Fibroblast of mammary gland (primary cell): Measurements from ENCODE around the gene PCDHGB4.
"Not testable (repeated sequence)": the region's sequence is repeated elsewhere in the genome, so short reads cannot be mapped to it uniquely, and the experiment has no call there.

Experiments
- DNase-seq: peaks from one replicate; pipeline ENCODE4 v3.0.0-alpha.2; 2010; ENCODE audit warnings: low read depth
- H3K4me3 ChIP-seq: 2 replicates; pipeline ENCODE4 v1.5.1; 2011; ENCODE audit warnings: low read depth, mild to moderate bottlenecking, low read length, moderate library complexity; ENCODE audit not compliant: control insufficient read depth
- TF ChIP-seq, protein P1 (sequence below): conservative IDR thresholded peaks from 2 replicates; pipeline ENCODE4 v1.5.1; 2011; ENCODE audit warnings: low read depth, low read length, inconsistent platforms; ENCODE audit not compliant: control insufficient read depth, insufficient read depth

Gene PCDHGB4

GRCh38 chr5:141413540-141414069, 26.1 kb downstream of the PCDHGB4 start:
- no peak for DNase-seq
- peak overlapping the region; percentile 58 for H3K4me3 ChIP-seq
- TF ChIP-seq, protein P1, sequence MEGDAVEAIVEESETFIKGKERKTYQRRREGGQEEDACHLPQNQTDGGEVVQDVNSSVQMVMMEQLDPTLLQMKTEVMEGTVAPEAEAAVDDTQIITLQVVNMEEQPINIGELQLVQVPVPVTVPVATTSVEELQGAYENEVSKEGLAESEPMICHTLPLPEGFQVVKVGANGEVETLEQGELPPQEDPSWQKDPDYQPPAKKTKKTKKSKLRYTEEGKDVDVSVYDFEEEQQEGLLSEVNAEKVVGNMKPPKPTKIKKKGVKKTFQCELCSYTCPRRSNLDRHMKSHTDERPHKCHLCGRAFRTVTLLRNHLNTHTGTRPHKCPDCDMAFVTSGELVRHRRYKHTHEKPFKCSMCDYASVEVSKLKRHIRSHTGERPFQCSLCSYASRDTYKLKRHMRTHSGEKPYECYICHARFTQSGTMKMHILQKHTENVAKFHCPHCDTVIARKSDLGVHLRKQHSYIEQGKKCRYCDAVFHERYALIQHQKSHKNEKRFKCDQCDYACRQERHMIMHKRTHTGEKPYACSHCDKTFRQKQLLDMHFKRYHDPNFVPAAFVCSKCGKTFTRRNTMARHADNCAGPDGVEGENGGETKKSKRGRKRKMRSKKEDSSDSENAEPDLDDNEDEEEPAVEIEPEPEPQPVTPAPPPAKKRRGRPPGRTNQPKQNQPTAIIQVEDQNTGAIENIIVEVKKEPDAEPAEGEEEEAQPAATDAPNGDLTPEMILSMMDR: no peak

DNA sequence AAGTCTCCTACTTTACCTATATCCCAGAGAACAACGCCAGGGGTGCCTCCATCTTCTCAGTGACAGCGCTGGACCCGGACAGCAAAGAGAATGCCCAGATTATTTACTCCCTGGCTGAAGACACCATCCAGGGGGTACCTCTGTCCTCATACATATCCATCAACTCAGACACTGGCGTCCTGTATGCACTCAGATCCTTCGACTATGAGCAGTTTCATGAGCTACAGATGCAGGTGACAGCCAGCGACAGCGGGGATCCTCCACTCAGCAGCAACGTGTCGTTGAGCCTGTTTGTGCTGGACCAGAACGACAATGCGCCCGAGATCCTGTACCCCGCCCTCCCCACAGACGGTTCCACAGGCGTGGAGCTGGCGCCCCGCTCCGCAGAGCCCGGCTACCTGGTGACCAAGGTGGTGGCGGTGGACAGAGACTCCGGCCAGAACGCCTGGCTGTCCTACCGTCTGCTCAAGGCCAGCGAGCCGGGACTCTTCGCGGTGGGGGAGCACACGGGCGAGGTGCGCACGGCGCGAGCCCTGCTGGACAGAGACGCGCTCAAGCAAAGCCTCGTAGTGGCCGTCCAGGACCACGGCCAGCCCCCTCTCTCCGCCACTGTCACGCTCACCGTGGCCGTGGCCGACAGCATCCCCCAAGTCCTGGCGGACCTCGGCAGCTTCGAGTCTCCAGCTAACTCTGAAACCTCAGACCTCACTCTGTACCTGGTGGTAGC, 27.2 kb downstream of the PCDHGB4 start:
- DNase-seq, H3K4me3 ChIP-seq: not testable (repeated sequence)

GRCh38 chr5:141415275-141415618, 27.7 kb downstream of the PCDHGB4 start:
- H3K4me3 ChIP-seq: not testable (repeated sequence)

GRCh38 chr5:141417494-141418172, 30.1 kb downstream of the PCDHGB4 start, which contains the start of gene PCDHGB7:
PCDHGB7 (plus strand) TSS chr5:141417677; CDS start chr5:141417860, 183 bp downstream.
- DNase-seq: peak; percentile 84
- H3K4me3 ChIP-seq: peak within 1 kb of the TSS; percentile 52

More at GRCh38 chr5:141415275-141415618, 27.7 kb downstream of the PCDHGB4 start:
- DNase-seq: not testable (repeated sequence)

DNA sequence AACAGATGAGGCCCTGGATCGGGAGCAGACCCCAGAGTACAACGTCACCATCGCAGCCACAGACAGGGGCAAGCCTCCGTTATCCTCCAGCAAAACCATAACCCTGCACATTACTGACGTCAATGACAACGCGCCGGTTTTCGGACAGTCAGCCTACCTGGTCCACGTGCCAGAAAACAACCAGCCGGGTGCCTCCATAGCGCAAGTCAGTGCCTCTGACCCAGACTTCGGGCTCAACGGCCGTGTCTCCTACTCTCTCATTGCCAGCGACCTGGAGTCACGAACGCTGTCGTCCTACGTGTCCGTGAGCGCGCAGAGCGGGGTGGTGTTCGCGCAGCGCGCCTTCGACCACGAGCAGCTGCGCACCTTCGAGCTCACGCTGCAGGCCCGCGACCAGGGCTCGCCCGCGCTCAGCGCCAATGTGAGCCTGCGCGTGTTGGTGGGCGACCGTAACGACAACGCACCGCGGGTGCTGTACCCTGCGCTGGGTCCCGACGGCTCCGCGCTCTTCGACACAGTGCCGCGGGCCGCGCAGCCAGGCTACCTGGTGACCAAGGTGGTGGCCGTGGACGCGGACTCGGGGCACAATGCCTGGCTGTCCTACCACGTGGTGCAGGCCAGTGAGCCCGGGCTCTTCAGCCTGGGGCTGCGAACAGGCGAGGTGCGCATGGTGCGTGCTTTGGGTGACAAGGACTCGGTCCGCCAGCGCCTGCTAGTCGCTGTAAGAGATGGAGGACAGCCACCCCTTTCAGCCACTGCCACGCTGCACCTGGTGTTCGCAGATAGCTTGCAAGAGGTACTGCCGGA, 31.8 kb downstream of the PCDHGB4 start:
- no peak for DNase-seq
- no peak overlapping the region for H3K4me3 ChIP-seq
- TF ChIP-seq, protein P1: no peak

More at GRCh38 chr5:141417494-141418172, 30.1 kb downstream of the PCDHGB4 start, which contains the start of gene PCDHGB7:
- TF ChIP-seq, protein P1: peak; percentile 81

DNA sequence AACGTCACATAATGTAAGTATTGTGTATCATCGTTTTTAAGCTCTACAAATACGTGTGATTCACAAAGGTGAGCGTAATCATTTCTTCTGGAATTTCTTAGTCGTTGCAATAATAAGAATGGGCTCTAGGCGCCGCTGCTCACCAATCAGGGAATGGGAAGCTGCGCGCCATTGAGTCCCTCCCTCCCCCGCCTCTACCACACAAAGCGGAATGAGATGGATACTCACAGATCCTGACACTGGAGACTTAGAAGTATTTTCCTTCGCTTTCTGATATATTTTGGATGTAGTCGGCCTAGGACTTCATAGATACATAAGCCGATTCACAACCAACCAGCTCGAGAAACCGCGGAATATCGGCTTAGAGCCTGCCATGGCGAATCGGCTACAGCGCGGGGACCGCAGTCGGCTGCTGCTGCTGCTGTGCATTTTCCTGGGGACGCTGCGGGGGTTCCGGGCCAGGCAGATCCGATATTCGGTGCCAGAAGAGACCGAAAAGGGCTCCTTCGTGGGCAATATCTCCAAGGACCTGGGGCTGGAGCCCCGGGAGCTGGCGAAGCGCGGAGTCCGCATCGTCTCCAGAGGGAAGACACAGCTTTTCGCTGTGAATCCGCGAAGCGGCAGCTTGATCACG, 33.5 kb downstream of the PCDHGB4 start, which contains the start of gene PCDHGA11:
TSS of gene PCDHGA11 (plus strand) at position 197 of the 634 bp plus-strand sequence. CDS start at position 374, 177 bp downstream.
- peak within 1 kb of the TSS; percentile 59 for H3K4me3 ChIP-seq
- peak; percentile 80 for DNase-seq

More for the DNA sequence above, 33.5 kb downstream of the PCDHGB4 start, which contains the start of gene PCDHGA11:
- TF ChIP-seq, protein P1: peak; percentile 75
